Mucosa of rectum (tissue), 2 donors: ENCODE data around the gene POU2AF1.

Source experiments
- H3K27ac ChIP-seq, 2 donors: one replicate each; pipeline ENCODE4 v1.7.0; 2013; ENCODE audit warnings: inconsistent platforms in 2 of 2, low read depth in 2 of 2, low read length in 2 of 2
- H3K27me3 ChIP-seq, 2 donors: one replicate each; pipeline ENCODE4 v1.7.0; 2013; ENCODE audit warnings: low read length in 2 of 2; ENCODE audit not compliant: control insufficient read depth in 2 of 2, insufficient read depth in 2 of 2
- H3K36me3 ChIP-seq, 2 donors: one replicate each; pipeline ENCODE4 v1.7.0; 2013; ENCODE audit warnings: low read length in 2 of 2; ENCODE audit not compliant: control insufficient read depth in 2 of 2, insufficient read depth in 2 of 2
- H3K4me1 ChIP-seq, 2 donors: one replicate each; pipeline ENCODE4 v1.7.0; 2013; ENCODE audit warnings: low read length in 2 of 2, mild to moderate bottlenecking in 1 of 2; ENCODE audit not compliant: control insufficient read depth in 2 of 2, insufficient read depth in 2 of 2
- H3K4me3 ChIP-seq, 2 donors: one replicate each; pipeline ENCODE4 v1.7.0; 2013; ENCODE audit warnings: low read length in 2 of 2
- H3K9ac ChIP-seq, 2 donors: one replicate each; pipeline ENCODE4 v1.7.0; 2013; ENCODE audit warnings: low read length in 2 of 2, low read depth in 1 of 2, mild to moderate bottlenecking in 1 of 2
- H3K9me3 ChIP-seq, 2 donors: one replicate each; pipeline ENCODE4 v1.7.0; 2013; ENCODE audit warnings: low read length in 2 of 2; ENCODE audit not compliant: control insufficient read depth in 2 of 2
- donor health status: healthy.
- donor health status: Normal muscosa, but diverticular disease.

The POU2AF1 gene

GRCh38 chr11:111348147-111348546 is 30.9 kb downstream of the POU2AF1 start:
- Histone ChIP-seq H3K9ac (no peak overlapping the region), H3K27ac (no peak overlapping the region)

GRCh38 chr11:111347723-111348115 is 31.4 kb downstream of the POU2AF1 start:
- Histone ChIP-seq H3K9ac (no peak overlapping the region), H3K9me3 (no peaks in the 10 kb centered on the region), H3K27ac (no peak overlapping the region), H3K4me3 (no peak overlapping the region), H3K27me3 (no peaks in the 10 kb centered on the region), H3K4me1 (no peaks in the 10 kb centered on the region), H3K36me3 (no peaks in the 10 kb centered on the region)

More at GRCh38 chr11:111348147-111348546, 30.9 kb downstream of the POU2AF1 start:
- H3K4me3 ChIP-seq: no peak overlapping the region
- H3K4me1 ChIP-seq: peaks cover 0 to 3% of the 10 kb centered on the region in 2 donors
- H3K9me3 ChIP-seq: no peaks in the 10 kb centered on the region
- no peaks in the 10 kb centered on the region for H3K27me3 ChIP-seq
- no peaks in the 10 kb centered on the region for H3K36me3 ChIP-seq

- no peak overlapping the region for H3K9ac ChIP-seq
- no peaks in the 10 kb centered on the region for H3K36me3 ChIP-seq
- no peaks in the 10 kb centered on the region for H3K27me3 ChIP-seq
- H3K4me1 ChIP-seq: no peaks in the 10 kb centered on the region
- H3K4me3 ChIP-seq: no peak overlapping the region
- no peaks in the 10 kb centered on the region for H3K9me3 ChIP-seq
- H3K27ac ChIP-seq: no peak overlapping the region
Measured at GRCh38 chr11:111347002-111347722, 31.9 kb downstream of the POU2AF1 start.

- H3K27ac ChIP-seq: no peak overlapping the region
- no peaks in the 10 kb centered on the region for H3K9me3 ChIP-seq
- no peak overlapping the region for H3K4me3 ChIP-seq
- H3K36me3 ChIP-seq: no peaks in the 10 kb centered on the region
- no peak overlapping the region for H3K9ac ChIP-seq
- no peaks in the 10 kb centered on the region for H3K27me3 ChIP-seq
- H3K4me1 ChIP-seq: no peaks in the 10 kb centered on the region
Measured at GRCh38 chr11:111344032-111344431, 35.0 kb downstream of the POU2AF1 start.

- Histone ChIP-seq H3K36me3 (no peaks in the 10 kb centered on the region), H3K9me3 (no peaks in the 10 kb centered on the region), H3K27ac (no peak overlapping the region), H3K27me3 (no peaks in the 10 kb centered on the region), H3K4me3 (no peak overlapping the region), H3K4me1 (no peaks in the 10 kb centered on the region), H3K9ac (no peak overlapping the region)
Measured at GRCh38 chr11:111342329-111342728, 36.7 kb downstream of the POU2AF1 start.

- no peak overlapping the region for H3K4me3 ChIP-seq
Measured at GRCh38 chr11:111339758-111340388, 39.2 kb downstream of the POU2AF1 start.

GRCh38 chr11:111336582-111337256 is 42.4 kb downstream of the POU2AF1 start:
- Histone ChIP-seq H3K4me3 (no peak overlapping the region), H3K36me3 (no peaks in the 10 kb centered on the region), H3K9me3 (no peaks in the 10 kb centered on the region), H3K4me1 (peaks cover 19% of the 10 kb centered on the region in 2 donors), H3K9ac (no peak overlapping the region), H3K27ac (no peak overlapping the region), H3K27me3 (no peaks in the 10 kb centered on the region)

More at GRCh38 chr11:111339758-111340388, 39.2 kb downstream of the POU2AF1 start:
- H3K27ac ChIP-seq: no peak overlapping the region
- no peaks in the 10 kb centered on the region for H3K9me3 ChIP-seq
- no peaks in the 10 kb centered on the region for H3K27me3 ChIP-seq
- no peaks in the 10 kb centered on the region for H3K36me3 ChIP-seq
- peaks cover 10 to 14% of the 10 kb centered on the region in 2 donors for H3K4me1 ChIP-seq
- no peak overlapping the region for H3K9ac ChIP-seq

GRCh38 chr11:111336062-111336461 is 43.0 kb downstream of the POU2AF1 start:
- Histone ChIP-seq H3K4me1 (peaks cover 19% of the 10 kb centered on the region in 2 donors), H3K27me3 (no peaks in the 10 kb centered on the region), H3K36me3 (no peaks in the 10 kb centered on the region), H3K9me3 (no peaks in the 10 kb centered on the region), H3K4me3 (no peak overlapping the region), H3K9ac (no peak overlapping the region), H3K27ac (no peak overlapping the region)

GRCh38 chr11:111335549-111335948 is 43.5 kb downstream of the POU2AF1 start:
- H3K4me1 ChIP-seq: peaks cover 19% of the 10 kb centered on the region in 2 donors
- H3K9me3 ChIP-seq: no peaks in the 10 kb centered on the region
- H3K36me3 ChIP-seq: no peaks in the 10 kb centered on the region
- H3K27me3 ChIP-seq: no peaks in the 10 kb centered on the region
- H3K9ac ChIP-seq: no peak overlapping the region
- H3K4me3 ChIP-seq: no peak overlapping the region
- peak overlapping the region in 1 of 2 donors; percentile 62 for H3K27ac ChIP-seq
